RWPE1 (cell line): ENCODE data around the gene TRMT1L.
A peak's percentile ranks its signal among the peaks of the same experiment; 100 is the strongest.

Experiments used
- CTCF ChIA-PET: fragments of 350-600 bp; sonication (Branson Sonifier 250); formaldehyde crosslinking; extraction: SDS; loops from one replicate; lab custom pipeline; 2021; lab: Yijun Ruan, JAX
- POLR2A ChIA-PET: fragments of 400-600 bp; formaldehyde crosslinking; extraction: SDS; loops from one replicate; lab custom pipeline; 2020; ENCODE audit warnings: antibody characterized with exemption; ENCODE audit not compliant: low non-redundant PET; lab: Yijun Ruan, JAX
- DNase-seq: peaks from one replicate; pipeline ENCODE4 v3.0.0; 2012; ENCODE audit warnings: low spot score
- H3K27ac ChIP-seq: fragments of 450-650 bp; 2 replicates; pipeline ENCODE4 v1.5.1; 2017
- TF ChIP-seq, protein P1 (sequence below): fragments of 450-650 bp; conservative IDR thresholded peaks from 2 replicates; pipeline ENCODE4 v1.5.1; 2017; ENCODE audit warnings: low read depth, mild to moderate bottlenecking

TRMT1L gene

DNA sequence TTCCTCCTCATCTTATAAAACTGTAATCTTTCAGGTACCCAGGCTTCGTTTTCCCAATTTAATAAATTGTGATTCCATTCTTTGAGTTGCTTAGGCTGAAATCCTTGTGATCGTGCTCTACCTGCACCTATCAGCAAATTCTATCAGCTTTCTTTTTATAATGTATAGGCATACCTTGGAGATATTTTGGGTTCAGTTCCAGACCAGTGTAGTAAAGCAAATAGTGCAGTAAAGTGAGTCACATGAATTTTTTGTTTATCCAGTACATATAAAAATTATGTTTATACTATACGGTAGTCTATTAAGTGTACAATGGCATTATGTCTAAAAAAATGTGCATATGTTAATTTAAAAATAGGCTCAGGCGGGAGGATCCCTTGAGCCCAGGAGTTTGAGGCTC is 5.7 kb upstream of the TRMT1L start:
- CTCF ChIA-PET = interaction anchor here (0.7 kb wide), 1 partner anchor 140 kb away, joined by 3 read pairs; no protein-coding TSS in a partner anchor
- no peak for DNase-seq
- no peak overlapping the region for H3K27ac ChIP-seq
- POLR2A ChIA-PET = no interaction called here
- TF ChIP-seq, protein P1, sequence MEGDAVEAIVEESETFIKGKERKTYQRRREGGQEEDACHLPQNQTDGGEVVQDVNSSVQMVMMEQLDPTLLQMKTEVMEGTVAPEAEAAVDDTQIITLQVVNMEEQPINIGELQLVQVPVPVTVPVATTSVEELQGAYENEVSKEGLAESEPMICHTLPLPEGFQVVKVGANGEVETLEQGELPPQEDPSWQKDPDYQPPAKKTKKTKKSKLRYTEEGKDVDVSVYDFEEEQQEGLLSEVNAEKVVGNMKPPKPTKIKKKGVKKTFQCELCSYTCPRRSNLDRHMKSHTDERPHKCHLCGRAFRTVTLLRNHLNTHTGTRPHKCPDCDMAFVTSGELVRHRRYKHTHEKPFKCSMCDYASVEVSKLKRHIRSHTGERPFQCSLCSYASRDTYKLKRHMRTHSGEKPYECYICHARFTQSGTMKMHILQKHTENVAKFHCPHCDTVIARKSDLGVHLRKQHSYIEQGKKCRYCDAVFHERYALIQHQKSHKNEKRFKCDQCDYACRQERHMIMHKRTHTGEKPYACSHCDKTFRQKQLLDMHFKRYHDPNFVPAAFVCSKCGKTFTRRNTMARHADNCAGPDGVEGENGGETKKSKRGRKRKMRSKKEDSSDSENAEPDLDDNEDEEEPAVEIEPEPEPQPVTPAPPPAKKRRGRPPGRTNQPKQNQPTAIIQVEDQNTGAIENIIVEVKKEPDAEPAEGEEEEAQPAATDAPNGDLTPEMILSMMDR = no peak

DNA sequence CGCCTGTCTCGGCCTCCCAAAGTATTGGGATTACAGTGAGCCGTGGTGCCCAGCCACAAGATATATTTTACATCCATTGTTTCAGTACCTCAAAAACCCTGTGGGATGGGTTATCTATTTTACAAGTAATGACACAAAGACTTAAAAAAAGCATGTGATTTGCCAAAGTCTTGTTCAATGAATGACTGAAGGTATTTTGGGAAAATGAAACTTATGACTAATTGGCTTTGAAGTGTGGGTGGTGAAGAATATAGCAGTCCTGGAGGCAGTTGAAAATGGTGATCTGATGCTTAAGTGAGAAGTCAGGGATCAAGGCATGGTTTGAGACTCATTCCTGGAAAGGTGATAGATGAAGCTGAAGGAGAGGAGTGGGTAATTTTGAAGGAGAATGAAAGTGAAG is 3.2 kb upstream of the TRMT1L start:
- ChIA-PET POLR2A (no interaction called here), CTCF (no interaction called here)
- H3K27ac ChIP-seq = no peak overlapping the region

DNA sequence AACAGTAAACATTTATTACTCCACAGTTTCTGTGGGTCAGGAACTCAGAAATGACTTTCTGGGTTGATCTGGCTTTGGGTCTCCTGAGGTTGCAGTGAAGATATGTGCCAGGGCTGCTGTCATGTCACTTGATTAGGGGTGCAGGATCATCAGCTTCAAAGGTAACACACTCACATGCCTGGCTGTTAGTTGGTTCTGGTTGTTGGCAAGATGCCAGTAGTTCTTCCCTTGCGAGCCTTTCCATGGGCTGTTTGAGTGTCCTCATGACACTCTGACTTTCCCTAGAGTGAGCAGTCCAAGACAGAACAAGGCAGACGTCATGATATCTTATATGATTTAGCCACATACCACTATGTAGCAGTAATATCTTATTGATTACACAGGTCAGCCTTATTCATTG is 2.0 kb upstream of the TRMT1L start:
- ChIA-PET POLR2A (no interaction called here), CTCF (interaction anchor here (0.6 to 1.7 kb wide), 3 partner anchors 11 to 996 kb away, joined by 4 to 5 read pairs (median 4); no protein-coding TSS in a partner anchor)

More for the DNA sequence above, 3.2 kb upstream of the TRMT1L start:
- TF ChIP-seq, protein P1 = no peak
- no peak for DNase-seq

DNA sequence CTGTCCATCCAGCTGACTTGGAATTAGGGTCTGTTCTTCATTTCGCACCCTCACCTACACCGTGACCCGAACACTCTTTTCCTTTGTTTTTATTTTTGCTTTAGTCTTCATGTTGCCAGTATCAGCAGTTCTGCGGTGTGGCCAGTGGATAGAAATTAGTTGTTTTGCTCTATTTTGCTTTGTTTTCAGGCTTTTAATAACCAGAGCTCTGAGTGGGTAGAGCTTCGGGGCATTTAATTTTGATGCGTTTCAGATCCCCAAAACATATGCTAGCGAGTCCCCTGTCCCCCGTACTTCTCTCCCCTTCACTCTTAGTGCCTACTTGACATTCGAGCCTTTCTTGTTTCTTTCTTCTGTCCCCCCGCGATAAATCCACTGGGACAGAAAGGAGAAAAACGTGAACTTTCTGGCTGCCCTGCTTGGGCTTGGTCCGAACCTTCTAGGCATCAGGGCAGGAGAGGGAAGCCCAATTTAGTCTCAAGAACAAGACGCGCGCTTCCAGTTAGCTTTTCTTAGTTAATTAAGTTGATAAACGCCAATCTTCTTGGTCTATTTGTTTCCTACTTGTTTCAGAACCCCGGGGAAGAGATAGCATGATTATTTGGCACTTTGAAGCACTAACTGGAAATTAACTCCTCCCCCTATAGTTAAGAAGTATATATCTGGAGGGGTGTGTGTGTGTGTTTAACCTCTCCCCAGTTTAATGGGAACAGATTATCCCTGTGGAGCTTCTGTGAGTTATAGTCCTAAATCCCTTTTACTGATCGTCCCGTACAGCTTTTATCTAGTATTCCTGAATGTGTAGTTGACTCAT is 1.1 kb upstream of the TRMT1L start:
- CTCF ChIA-PET = interaction anchor here (0.7 to 1.7 kb wide), 3 partner anchors 12 to 523 kb away, joined by 3 to 5 read pairs (median 4); no protein-coding TSS in a partner anchor
- POLR2A ChIA-PET = no interaction called here
- H3K27ac ChIP-seq = peak overlapping the region; percentile 91

More for the DNA sequence above, 2.0 kb upstream of the TRMT1L start:
- DNase-seq = no peak
- H3K27ac ChIP-seq = no peak overlapping the region
- TF ChIP-seq, protein P1 = no peak

DNA sequence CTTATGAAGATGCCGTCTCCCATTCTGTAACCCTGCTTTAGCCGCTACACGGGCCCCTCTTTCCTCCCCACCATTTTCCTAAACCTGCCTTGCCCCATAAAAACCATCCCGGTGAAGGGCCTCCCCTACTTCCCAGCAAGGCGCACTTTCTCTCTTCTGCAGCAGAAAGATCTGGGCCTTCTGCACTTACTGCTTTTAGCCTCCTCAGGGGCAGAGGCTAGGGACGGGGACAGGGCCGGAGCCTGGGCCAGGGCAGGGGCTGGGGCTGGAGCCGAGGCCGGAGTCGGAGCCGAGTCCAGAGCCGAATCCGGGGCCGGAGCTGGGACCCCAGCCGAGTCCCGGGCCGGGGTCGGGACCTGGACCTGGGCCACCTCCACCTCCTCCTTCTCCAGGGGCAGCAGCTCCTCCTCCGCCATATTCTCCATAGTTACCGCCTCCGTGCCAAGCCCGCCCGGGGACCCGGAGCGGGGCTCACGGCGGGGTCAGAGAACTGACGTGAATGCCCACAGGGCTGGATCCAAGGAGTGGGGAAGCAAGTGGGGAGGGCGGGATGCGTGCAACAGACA is 382 bp downstream of the TRMT1L start:
- peak overlapping the region; percentile 91 for H3K27ac ChIP-seq
- CTCF ChIA-PET = interaction anchor here (0.7 kb wide), 1 partner anchor 84 kb away, joined by 3 read pairs; no protein-coding TSS in a partner anchor
- TF ChIP-seq, protein P1 = no peak
- DNase-seq = no peak
- POLR2A ChIA-PET = no interaction called here

More for the DNA sequence above, 1.1 kb upstream of the TRMT1L start:
- TF ChIP-seq, protein P1 = no peak
- no peak for DNase-seq

DNA sequence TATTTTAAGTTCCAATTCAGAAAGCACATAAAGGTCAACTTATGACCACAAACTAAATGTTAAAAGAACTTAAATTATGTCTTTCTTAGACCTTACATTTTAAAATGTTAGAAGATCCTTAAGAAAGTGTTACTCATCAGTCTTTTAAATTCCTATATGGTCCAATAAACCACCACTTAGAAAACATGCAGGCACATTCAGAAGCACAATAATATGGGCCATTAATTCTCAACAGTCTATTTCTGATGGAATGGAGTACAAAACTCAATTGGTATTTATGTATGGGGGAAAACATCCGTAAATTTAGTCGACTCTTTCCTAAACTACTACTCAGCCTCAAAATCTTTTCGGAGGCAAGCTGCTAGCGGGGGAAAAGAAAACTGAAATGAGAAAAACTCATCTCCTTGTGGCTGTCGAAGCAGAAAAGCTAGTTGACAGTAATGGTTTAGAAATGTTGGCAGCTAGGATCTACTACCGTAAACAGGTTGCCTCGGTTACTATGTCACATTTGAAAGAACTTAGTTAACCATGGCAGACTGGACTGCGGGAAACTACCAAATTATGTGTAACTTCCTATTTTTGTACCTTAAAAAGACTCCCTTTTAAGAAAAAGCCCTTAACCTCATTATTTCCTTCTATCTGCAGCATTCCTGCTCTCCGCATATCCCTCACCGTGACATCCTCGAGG is 1.0 kb downstream of the TRMT1L start:
- TF ChIP-seq, protein P1 = no peak
- POLR2A ChIA-PET = no interaction called here
- CTCF ChIA-PET = interaction anchor here (0.6 to 0.7 kb wide), 2 partner anchors 22 to 84 kb away, joined by 3 read pairs; no protein-coding TSS in a partner anchor
- DNase-seq = no peak
- peak overlapping the region; percentile 91 for H3K27ac ChIP-seq
